ENCODE measurements around the gene MPLKIP.
"Not testable (repeated sequence)": the region's sequence is repeated elsewhere in the genome, so short reads cannot be mapped to it uniquely, and the experiment has no call there.

MPLKIP gene

GRCh38 chr7:40141916-40142315 lies 7.5 kb upstream of the MPLKIP start:
- H3K14ac ChIP-seq (ENCODE audit: low read length in 2 of 2); H3K4me3 ChIP-seq (ENCODE audit: insufficient read depth in 1 of 2, low read depth in 1 of 2, low read length in 2 of 2); H3K23ac ChIP-seq (ENCODE audit: low read length in 2 of 2); H3K4me1 ChIP-seq (ENCODE audit: control insufficient read depth, insufficient read depth, low read depth, low read length); H2AFZ ChIP-seq (ENCODE audit: low read depth, low read length); H3K4me2 ChIP-seq (ENCODE audit: low read length, poor library complexity, severe bottlenecking); H3K36me3 ChIP-seq (ENCODE audit: control insufficient read depth in 1 of 2, insufficient read depth in 2 of 2, low read depth in 1 of 2, low read length in 2 of 2); H2BK120ac ChIP-seq (ENCODE audit: low read depth, low read length); H3K9me3 ChIP-seq (ENCODE audit: control insufficient read depth, low read length); H4K8ac ChIP-seq (ENCODE audit: low read length); H4K91ac ChIP-seq (ENCODE audit: low read length); H3K27ac ChIP-seq (ENCODE audit: low read length, poor library complexity, severe bottlenecking); H3K4ac ChIP-seq (ENCODE audit: low read depth in 1 of 2, low read length in 2 of 2); H2BK15ac ChIP-seq (ENCODE audit: low read depth, poor library complexity, severe bottlenecking); H2BK12ac ChIP-seq (ENCODE audit: low read length in 2 of 2); H3K27me3 ChIP-seq (ENCODE audit: control insufficient read depth in 1 of 2, insufficient read depth in 1 of 2, low read length in 2 of 2); H2BK5ac ChIP-seq (ENCODE audit: low read depth, low read length, poor library complexity, severe bottlenecking); H3K18ac ChIP-seq (ENCODE audit: low read depth in 1 of 2, low read length in 2 of 2); DNase-seq; H3K9ac ChIP-seq (ENCODE audit: low read length); H3K79me1 ChIP-seq (replicated peaks; ENCODE audit: low read length, poor library complexity, severe bottlenecking); H2AK5ac ChIP-seq (ENCODE audit: low read length, severe bottlenecking): not testable (repeated sequence)
- WGBS: 87% methylated on average over 5 of the region's 5 CpGs

GRCh38 chr7:40139891-40140290 lies 5.5 kb upstream of the MPLKIP start:
- H4K8ac ChIP-seq (ENCODE audit: low read length); H3K14ac ChIP-seq (ENCODE audit: low read length in 2 of 2); H3K4me3 ChIP-seq (ENCODE audit: insufficient read depth in 1 of 2, low read depth in 1 of 2, low read length in 2 of 2); H2BK5ac ChIP-seq (ENCODE audit: low read depth, low read length, poor library complexity, severe bottlenecking); H2BK12ac ChIP-seq (ENCODE audit: low read length in 2 of 2); H3K9ac ChIP-seq (ENCODE audit: low read length); H4K91ac ChIP-seq (ENCODE audit: low read length); H3K23ac ChIP-seq (ENCODE audit: low read length in 2 of 2); H3K27ac ChIP-seq (ENCODE audit: low read length, poor library complexity, severe bottlenecking); H3K27me3 ChIP-seq (ENCODE audit: control insufficient read depth in 1 of 2, insufficient read depth in 1 of 2, low read length in 2 of 2); DNase-seq; H2AK5ac ChIP-seq (ENCODE audit: low read length, severe bottlenecking); H3K4me1 ChIP-seq (ENCODE audit: control insufficient read depth, insufficient read depth, low read depth, low read length); H3K18ac ChIP-seq (ENCODE audit: low read depth in 1 of 2, low read length in 2 of 2); H3K4me2 ChIP-seq (ENCODE audit: low read length, poor library complexity, severe bottlenecking); H3K36me3 ChIP-seq (ENCODE audit: control insufficient read depth in 1 of 2, insufficient read depth in 2 of 2, low read depth in 1 of 2, low read length in 2 of 2); H2BK120ac ChIP-seq (ENCODE audit: low read depth, low read length); H3K4ac ChIP-seq (ENCODE audit: low read depth in 1 of 2, low read length in 2 of 2); H2AFZ ChIP-seq (ENCODE audit: low read depth, low read length); H3K9me3 ChIP-seq (ENCODE audit: control insufficient read depth, low read length); H3K79me1 ChIP-seq (replicated peaks; ENCODE audit: low read length, poor library complexity, severe bottlenecking); H2BK15ac ChIP-seq (ENCODE audit: low read depth, poor library complexity, severe bottlenecking): not testable (repeated sequence)
- 94% methylated on average over 11 of the region's 13 CpGs for WGBS

- H3K27me3 ChIP-seq (ENCODE audit: control insufficient read depth in 1 of 2, insufficient read depth in 1 of 2, low read length in 2 of 2): no peaks in the 10 kb centered on the region
- H2BK15ac ChIP-seq (ENCODE audit: low read depth, poor library complexity, severe bottlenecking): no peak overlapping the region
- peaks cover 9% of the 10 kb centered on the region for H3K79me1 ChIP-seq (replicated peaks; ENCODE audit: low read length, poor library complexity, severe bottlenecking)
- no peak overlapping the region for H3K4ac ChIP-seq (ENCODE audit: low read depth in 1 of 2, low read length in 2 of 2)
- 98% methylated on average over 3 of the region's 5 CpGs for WGBS
- H3K4me1 ChIP-seq (ENCODE audit: control insufficient read depth, insufficient read depth, low read depth, low read length): peaks cover 1% of the 10 kb centered on the region
- no peaks in the 10 kb centered on the region for H3K36me3 ChIP-seq (ENCODE audit: control insufficient read depth in 1 of 2, insufficient read depth in 2 of 2, low read depth in 1 of 2, low read length in 2 of 2)
- no peak overlapping the region for H2BK12ac ChIP-seq (ENCODE audit: low read length in 2 of 2)
- H4K91ac ChIP-seq (ENCODE audit: low read length): no peak overlapping the region
- no peak overlapping the region for H2AFZ ChIP-seq (ENCODE audit: low read depth, low read length)
- no peak overlapping the region for H3K14ac ChIP-seq (ENCODE audit: low read length in 2 of 2)
- no peak overlapping the region for H3K23ac ChIP-seq (ENCODE audit: low read length in 2 of 2)
- H3K18ac ChIP-seq (ENCODE audit: low read depth in 1 of 2, low read length in 2 of 2): no peak overlapping the region
- H3K27ac ChIP-seq (ENCODE audit: low read length, poor library complexity, severe bottlenecking): no peak overlapping the region
- no peak overlapping the region for H3K9ac ChIP-seq (ENCODE audit: low read length)
- no peak overlapping the region for H4K8ac ChIP-seq (ENCODE audit: low read length)
- H2BK5ac ChIP-seq (ENCODE audit: low read depth, low read length, poor library complexity, severe bottlenecking): no peak overlapping the region
- no peak overlapping the region for H3K4me3 ChIP-seq (ENCODE audit: insufficient read depth in 1 of 2, low read depth in 1 of 2, low read length in 2 of 2)
- H2AK5ac ChIP-seq (ENCODE audit: low read length, severe bottlenecking): no peak overlapping the region
- no peak overlapping the region for H3K4me2 ChIP-seq (ENCODE audit: low read length, poor library complexity, severe bottlenecking)
- no peaks in the 10 kb centered on the region for H3K9me3 ChIP-seq (ENCODE audit: control insufficient read depth, low read length)
- no peak overlapping the region for H2BK120ac ChIP-seq (ENCODE audit: low read depth, low read length)
- no peak for DNase-seq
Observed at GRCh38 chr7:40138973-40139372, 4.6 kb upstream of the MPLKIP start.

- Histone ChIP-seq H2BK120ac (ENCODE audit: low read depth, low read length) (no peak overlapping the region), H3K9ac (ENCODE audit: low read length) (no peak overlapping the region), H3K4me1 (ENCODE audit: control insufficient read depth, insufficient read depth, low read depth, low read length) (peaks cover 1% of the 10 kb centered on the region), H2BK12ac (ENCODE audit: low read length in 2 of 2) (no peak overlapping the region), H3K4ac (ENCODE audit: low read depth in 1 of 2, low read length in 2 of 2) (no peak overlapping the region), H3K27ac (ENCODE audit: low read length, poor library complexity, severe bottlenecking) (no peak overlapping the region), H4K91ac (ENCODE audit: low read length) (no peak overlapping the region), H2BK15ac (ENCODE audit: low read depth, poor library complexity, severe bottlenecking) (peak overlapping the region; percentile 20), H2AFZ (ENCODE audit: low read depth, low read length) (no peak overlapping the region), H3K4me2 (ENCODE audit: low read length, poor library complexity, severe bottlenecking) (no peak overlapping the region), H4K8ac (ENCODE audit: low read length) (no peak overlapping the region), H3K27me3 (ENCODE audit: control insufficient read depth in 1 of 2, insufficient read depth in 1 of 2, low read length in 2 of 2) (no peaks in the 10 kb centered on the region), H3K14ac (ENCODE audit: low read length in 2 of 2) (no peak overlapping the region), H3K23ac (ENCODE audit: low read length in 2 of 2) (no peak overlapping the region), H3K9me3 (ENCODE audit: control insufficient read depth, low read length) (no peaks in the 10 kb centered on the region), H3K36me3 (ENCODE audit: control insufficient read depth in 1 of 2, insufficient read depth in 2 of 2, low read depth in 1 of 2, low read length in 2 of 2) (no peaks in the 10 kb centered on the region), H3K4me3 (ENCODE audit: insufficient read depth in 1 of 2, low read depth in 1 of 2, low read length in 2 of 2) (no peak overlapping the region), H2AK5ac (ENCODE audit: low read length, severe bottlenecking) (no peak overlapping the region), H3K79me1 (replicated peaks; ENCODE audit: low read length, poor library complexity, severe bottlenecking) (peaks cover 9% of the 10 kb centered on the region), H3K18ac (ENCODE audit: low read depth in 1 of 2, low read length in 2 of 2) (no peak overlapping the region), H2BK5ac (ENCODE audit: low read depth, low read length, poor library complexity, severe bottlenecking) (no peak overlapping the region)
- DNase-seq: no peak
- 92% methylated on average over 1 of the region's 2 CpGs for WGBS
Observed at GRCh38 chr7:40137563-40137962, 3.1 kb upstream of the MPLKIP start.
